Measurements from ENCODE around the gene DAPK1. TPM values are rescaled to one million over a fixed set of nuclear protein-coding genes. Genes with fewer than 3 reads are reported as not detected.
A peak's percentile ranks its signal among the peaks of the same experiment; 100 is the strongest.

The DAPK1 gene
- total RNA-seq, 2 donors from 2014 or later, result 39.1 to 40.6 TPM

- no peak overlapping the region for H3K27ac ChIP-seq
- no peak overlapping the region for H3K4me3 ChIP-seq
- TF ChIP-seq CTCF (IDR thresholded peaks at IDR 0.05), result no peak
- no peaks in the 10 kb centered on the region for H3K36me3 ChIP-seq
- no peaks in the 10 kb centered on the region for H3K27me3 ChIP-seq (replicated peaks; ENCODE audit: insufficient read depth)
- ATAC-seq (ENCODE audit: insufficient number of reproducible peaks, low FRiP score, low read depth) (no peak), DNase-seq (ENCODE audit: low spot score) (no peak)
- H3K4me1 ChIP-seq (ENCODE audit: control insufficient read depth in 1 of 2, low read depth in 2 of 2), result peaks cover 6 to 9% of the 10 kb centered on the region in 2 donors
- H3K9me3 ChIP-seq, result no peaks in the 10 kb centered on the region
Observed at GRCh38 chr9:87587864-87588263, 90.2 kb downstream of the DAPK1 start.

- Histone ChIP-seq H3K9me3 (no peaks in the 10 kb centered on the region), H3K27me3 (replicated peaks; ENCODE audit: insufficient read depth) (no peaks in the 10 kb centered on the region), H3K4me1 (ENCODE audit: control insufficient read depth in 1 of 2, low read depth in 2 of 2) (peaks cover 10 to 14% of the 10 kb centered on the region in 2 donors), H3K27ac (no peak overlapping the region), H3K36me3 (no peaks in the 10 kb centered on the region), H3K4me3 (no peak overlapping the region)
- ATAC-seq (ENCODE audit: insufficient number of reproducible peaks, low FRiP score, low read depth) (no peak), DNase-seq (ENCODE audit: low spot score) (no peak)
- TF ChIP-seq CTCF (IDR thresholded peaks at IDR 0.05), result no peak
Observed at GRCh38 chr9:87588339-87588738, 90.7 kb downstream of the DAPK1 start.

- Histone ChIP-seq H3K27me3 (replicated peaks; ENCODE audit: insufficient read depth) (no peaks in the 10 kb centered on the region), H3K9me3 (no peaks in the 10 kb centered on the region), H3K27ac (no peak overlapping the region), H3K4me1 (ENCODE audit: control insufficient read depth in 1 of 2, low read depth in 2 of 2) (peaks cover 15 to 26% of the 10 kb centered on the region in 2 donors), H3K4me3 (no peak overlapping the region), H3K36me3 (no peaks in the 10 kb centered on the region)
- no peak for TF ChIP-seq CTCF (IDR thresholded peaks at IDR 0.05)
- ATAC-seq (ENCODE audit: insufficient number of reproducible peaks, low FRiP score, low read depth) (no peak), DNase-seq (ENCODE audit: low spot score) (no peak)
Observed at GRCh38 chr9:87590996-87591395, 93.3 kb downstream of the DAPK1 start.

- no peaks in the 10 kb centered on the region for H3K27me3 ChIP-seq (replicated peaks; ENCODE audit: insufficient read depth)
- H3K4me3 ChIP-seq, result no peak overlapping the region
- peaks cover 15 to 26% of the 10 kb centered on the region in 2 donors for H3K4me1 ChIP-seq (ENCODE audit: control insufficient read depth in 1 of 2, low read depth in 2 of 2)
- no peaks in the 10 kb centered on the region for H3K36me3 ChIP-seq
- no peaks in the 10 kb centered on the region for H3K9me3 ChIP-seq
- H3K27ac ChIP-seq, result peak overlapping the region in 1 of 2 donors; percentile 8
- TF ChIP-seq CTCF (IDR thresholded peaks at IDR 0.05), result no peak
- DNase-seq (ENCODE audit: low spot score) (no peak), ATAC-seq (ENCODE audit: insufficient number of reproducible peaks, low FRiP score, low read depth) (no peak)
Observed at GRCh38 chr9:87592554-87593358, 95.1 kb downstream of the DAPK1 start.

- Histone ChIP-seq H3K9me3 (no peaks in the 10 kb centered on the region), H3K27me3 (replicated peaks; ENCODE audit: insufficient read depth) (no peaks in the 10 kb centered on the region), H3K4me3 (no peak overlapping the region), H3K36me3 (no peaks in the 10 kb centered on the region), H3K27ac (no peak overlapping the region), H3K4me1 (ENCODE audit: control insufficient read depth in 1 of 2, low read depth in 2 of 2) (peaks cover 15 to 26% of the 10 kb centered on the region in 2 donors)
- DNase-seq (ENCODE audit: low spot score) (no peak), ATAC-seq (ENCODE audit: insufficient number of reproducible peaks, low FRiP score, low read depth) (no peak)
- TF ChIP-seq CTCF (IDR thresholded peaks at IDR 0.05), result no peak
Observed at GRCh38 chr9:87593359-87593980, 95.8 kb downstream of the DAPK1 start.
